ENCODE measurements around the gene ASIC1.

DNA sequence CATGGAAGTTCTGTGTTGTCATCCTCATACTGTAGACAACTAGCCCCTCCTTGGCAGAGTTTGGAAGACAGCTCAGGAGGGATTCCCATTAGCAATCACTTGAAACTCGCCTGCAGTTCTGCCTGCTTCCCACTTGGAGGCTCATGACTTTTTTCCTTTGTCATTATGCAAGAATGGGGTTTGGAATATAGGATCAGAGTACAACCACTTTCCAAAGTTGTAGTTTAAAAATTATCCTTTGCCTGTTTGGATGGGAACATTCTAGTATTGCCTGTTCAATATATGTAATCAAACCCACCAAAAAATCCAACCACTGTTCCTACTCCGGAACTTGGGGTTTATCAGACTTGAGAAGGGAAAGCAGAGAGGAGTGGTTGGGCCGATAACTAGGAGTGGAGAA lies 44.3 kb downstream of the ASIC1 start:
- TF ChIP-seq, protein P1, sequence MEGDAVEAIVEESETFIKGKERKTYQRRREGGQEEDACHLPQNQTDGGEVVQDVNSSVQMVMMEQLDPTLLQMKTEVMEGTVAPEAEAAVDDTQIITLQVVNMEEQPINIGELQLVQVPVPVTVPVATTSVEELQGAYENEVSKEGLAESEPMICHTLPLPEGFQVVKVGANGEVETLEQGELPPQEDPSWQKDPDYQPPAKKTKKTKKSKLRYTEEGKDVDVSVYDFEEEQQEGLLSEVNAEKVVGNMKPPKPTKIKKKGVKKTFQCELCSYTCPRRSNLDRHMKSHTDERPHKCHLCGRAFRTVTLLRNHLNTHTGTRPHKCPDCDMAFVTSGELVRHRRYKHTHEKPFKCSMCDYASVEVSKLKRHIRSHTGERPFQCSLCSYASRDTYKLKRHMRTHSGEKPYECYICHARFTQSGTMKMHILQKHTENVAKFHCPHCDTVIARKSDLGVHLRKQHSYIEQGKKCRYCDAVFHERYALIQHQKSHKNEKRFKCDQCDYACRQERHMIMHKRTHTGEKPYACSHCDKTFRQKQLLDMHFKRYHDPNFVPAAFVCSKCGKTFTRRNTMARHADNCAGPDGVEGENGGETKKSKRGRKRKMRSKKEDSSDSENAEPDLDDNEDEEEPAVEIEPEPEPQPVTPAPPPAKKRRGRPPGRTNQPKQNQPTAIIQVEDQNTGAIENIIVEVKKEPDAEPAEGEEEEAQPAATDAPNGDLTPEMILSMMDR (conservative IDR thresholded peaks at IDR 0.05; ENCODE audit: low read length) = peak; percentile 51
- no peak for TF ChIP-seq EZH2phosphoT487 (IDR thresholded peaks at IDR 0.05; ENCODE audit: borderline replicate concordance)
